ENCODE measurements around the gene MYBL2.
"Not testable (repeated sequence)": the region's sequence is repeated elsewhere in the genome, so short reads cannot be mapped to it uniquely, and the experiment has no call there.

The MYBL2 gene

DNA sequence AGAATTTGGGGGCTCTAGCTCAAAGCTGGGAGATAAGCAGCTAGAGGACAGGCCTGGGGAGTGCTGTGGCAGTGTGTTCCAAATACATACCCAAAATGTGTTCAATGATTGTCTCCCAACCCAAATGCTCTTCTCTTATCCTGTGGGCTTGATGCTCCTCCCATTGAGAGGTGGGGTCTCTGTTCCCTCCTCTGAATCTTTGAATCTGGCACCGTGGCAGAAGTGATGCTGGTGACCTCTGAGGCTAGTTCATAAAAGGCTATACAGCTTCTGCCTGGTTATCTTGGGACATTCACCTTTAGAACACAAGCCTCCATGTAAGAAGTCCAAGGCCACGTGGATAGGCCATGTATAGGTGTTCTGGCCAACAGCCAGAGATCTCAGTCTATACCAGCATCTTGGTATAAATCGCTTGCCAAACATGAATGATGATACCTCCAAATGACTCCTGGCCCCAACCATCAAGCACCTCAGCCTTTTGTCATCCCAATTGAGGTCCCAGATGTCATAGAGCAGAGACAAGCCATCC lies 15.9 kb upstream of the MYBL2 start:
- H2AFZ ChIP-seq, result no peak overlapping the region
- TF ChIP-seq, protein P1, sequence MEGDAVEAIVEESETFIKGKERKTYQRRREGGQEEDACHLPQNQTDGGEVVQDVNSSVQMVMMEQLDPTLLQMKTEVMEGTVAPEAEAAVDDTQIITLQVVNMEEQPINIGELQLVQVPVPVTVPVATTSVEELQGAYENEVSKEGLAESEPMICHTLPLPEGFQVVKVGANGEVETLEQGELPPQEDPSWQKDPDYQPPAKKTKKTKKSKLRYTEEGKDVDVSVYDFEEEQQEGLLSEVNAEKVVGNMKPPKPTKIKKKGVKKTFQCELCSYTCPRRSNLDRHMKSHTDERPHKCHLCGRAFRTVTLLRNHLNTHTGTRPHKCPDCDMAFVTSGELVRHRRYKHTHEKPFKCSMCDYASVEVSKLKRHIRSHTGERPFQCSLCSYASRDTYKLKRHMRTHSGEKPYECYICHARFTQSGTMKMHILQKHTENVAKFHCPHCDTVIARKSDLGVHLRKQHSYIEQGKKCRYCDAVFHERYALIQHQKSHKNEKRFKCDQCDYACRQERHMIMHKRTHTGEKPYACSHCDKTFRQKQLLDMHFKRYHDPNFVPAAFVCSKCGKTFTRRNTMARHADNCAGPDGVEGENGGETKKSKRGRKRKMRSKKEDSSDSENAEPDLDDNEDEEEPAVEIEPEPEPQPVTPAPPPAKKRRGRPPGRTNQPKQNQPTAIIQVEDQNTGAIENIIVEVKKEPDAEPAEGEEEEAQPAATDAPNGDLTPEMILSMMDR (IDR thresholded peaks at IDR 0.05), result no peak
- H3K4me1 ChIP-seq, result no peaks in the 10 kb centered on the region
- H3K4me3 ChIP-seq (ENCODE audit: low read depth, low read length), result no peak overlapping the region
- no peak overlapping the region for H3K27ac ChIP-seq
- H3K9me3 ChIP-seq (ENCODE audit: control insufficient read depth, low read length), result no peaks in the 10 kb centered on the region
- H3K4me2 ChIP-seq (ENCODE audit: low read length), result no peak overlapping the region
- no peaks in the 10 kb centered on the region for H3K79me2 ChIP-seq
- no peak overlapping the region for H3K9ac ChIP-seq
- H3K27me3 ChIP-seq (ENCODE audit: control insufficient read depth, insufficient read depth, low read length), result no peaks in the 10 kb centered on the region
- H3K36me3 ChIP-seq (ENCODE audit: control insufficient read depth, insufficient read depth, low read length), result no peaks in the 10 kb centered on the region

DNA sequence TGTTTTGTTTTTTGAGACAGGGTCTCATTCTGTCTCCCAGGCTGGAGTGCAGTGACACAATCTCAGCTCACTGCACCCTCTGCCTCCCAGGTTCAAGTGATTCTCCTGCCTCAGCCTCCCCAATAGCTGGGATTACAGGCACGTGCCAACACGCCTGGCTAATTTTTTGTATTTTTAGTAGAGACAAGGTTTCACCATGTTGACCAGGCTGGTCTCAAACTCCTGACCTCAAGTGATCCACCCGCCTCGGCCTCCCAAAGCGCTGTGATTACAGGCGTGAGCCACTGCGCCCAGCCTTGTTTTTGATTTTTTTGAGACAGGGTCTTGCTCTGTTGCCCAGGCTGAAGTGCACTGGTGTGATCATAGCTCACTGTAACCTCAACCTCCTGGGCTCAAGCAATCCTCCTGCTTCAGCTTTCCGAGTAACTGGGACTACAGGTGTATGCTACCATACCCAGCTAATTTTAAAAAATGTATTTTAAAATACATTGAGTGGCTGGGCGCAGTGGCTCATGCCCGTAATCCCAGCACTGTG lies 15.2 kb upstream of the MYBL2 start:
- H3K36me3 ChIP-seq (ENCODE audit: control insufficient read depth, insufficient read depth, low read length); H3K9ac ChIP-seq; H3K4me3 ChIP-seq (ENCODE audit: low read depth, low read length); H3K4me1 ChIP-seq; H3K79me2 ChIP-seq; H3K9me3 ChIP-seq (ENCODE audit: control insufficient read depth, low read length); H2AFZ ChIP-seq; H3K27ac ChIP-seq; H3K4me2 ChIP-seq (ENCODE audit: low read length); H3K27me3 ChIP-seq (ENCODE audit: control insufficient read depth, insufficient read depth, low read length): not testable (repeated sequence)

DNA sequence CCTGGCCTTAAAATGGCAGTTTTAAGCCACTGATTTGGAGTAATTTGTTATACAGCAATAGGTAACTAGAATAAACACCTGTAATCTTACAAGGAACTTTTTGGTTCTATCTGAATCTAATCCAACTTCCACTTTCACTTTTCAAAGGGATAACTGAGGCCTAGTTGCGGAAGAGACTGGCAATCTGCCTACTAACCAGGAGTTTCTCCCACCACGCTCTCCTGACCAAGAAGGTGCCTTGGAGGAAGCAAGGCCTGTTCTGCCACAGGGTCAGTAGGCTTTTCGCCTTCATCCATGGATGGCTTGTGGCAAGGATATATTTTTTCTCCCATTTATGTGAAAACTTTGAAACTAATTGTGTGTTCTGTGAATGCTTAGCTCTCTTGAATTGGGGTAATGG lies 12.9 kb upstream of the MYBL2 start:
- Histone ChIP-seq H3K9ac (no peak overlapping the region), H3K36me3 (ENCODE audit: control insufficient read depth, insufficient read depth, low read length) (no peaks in the 10 kb centered on the region), H3K4me3 (ENCODE audit: low read depth, low read length) (no peak overlapping the region), H2AFZ (no peak overlapping the region), H3K27ac (no peak overlapping the region), H3K9me3 (ENCODE audit: control insufficient read depth, low read length) (no peaks in the 10 kb centered on the region), H3K4me1 (no peaks in the 10 kb centered on the region), H3K79me2 (no peaks in the 10 kb centered on the region), H3K4me2 (ENCODE audit: low read length) (no peak overlapping the region), H3K27me3 (ENCODE audit: control insufficient read depth, insufficient read depth, low read length) (no peaks in the 10 kb centered on the region)
- TF ChIP-seq, protein P1 (IDR thresholded peaks at IDR 0.05), result no peak

DNA sequence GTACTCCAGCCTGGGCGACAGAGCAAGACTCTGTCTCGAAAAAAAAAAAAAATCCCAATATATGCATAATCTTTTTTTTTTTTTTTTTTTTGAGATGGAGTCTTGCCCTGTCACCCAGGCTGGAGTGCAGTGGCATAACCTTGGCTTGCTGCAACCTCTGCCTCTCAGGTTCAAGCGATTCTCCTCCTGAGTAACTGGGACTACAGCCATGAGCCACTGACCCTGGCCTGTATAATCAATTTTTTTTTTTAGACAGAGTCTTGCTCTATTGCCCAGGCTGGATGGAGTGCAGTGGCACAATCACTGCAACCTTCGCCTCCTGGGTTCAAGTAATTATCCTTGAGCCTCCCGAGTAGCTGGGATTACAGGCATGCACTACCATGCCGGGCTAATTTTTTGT lies 11.7 kb upstream of the MYBL2 start:
- not testable (repeated sequence) for H2AFZ ChIP-seq; H3K9ac ChIP-seq; H3K4me1 ChIP-seq; H3K27me3 ChIP-seq (ENCODE audit: control insufficient read depth, insufficient read depth, low read length); H3K27ac ChIP-seq; H3K4me3 ChIP-seq (ENCODE audit: low read depth, low read length); H3K9me3 ChIP-seq (ENCODE audit: control insufficient read depth, low read length); H3K79me2 ChIP-seq; H3K36me3 ChIP-seq (ENCODE audit: control insufficient read depth, insufficient read depth, low read length); H3K4me2 ChIP-seq (ENCODE audit: low read length)

DNA sequence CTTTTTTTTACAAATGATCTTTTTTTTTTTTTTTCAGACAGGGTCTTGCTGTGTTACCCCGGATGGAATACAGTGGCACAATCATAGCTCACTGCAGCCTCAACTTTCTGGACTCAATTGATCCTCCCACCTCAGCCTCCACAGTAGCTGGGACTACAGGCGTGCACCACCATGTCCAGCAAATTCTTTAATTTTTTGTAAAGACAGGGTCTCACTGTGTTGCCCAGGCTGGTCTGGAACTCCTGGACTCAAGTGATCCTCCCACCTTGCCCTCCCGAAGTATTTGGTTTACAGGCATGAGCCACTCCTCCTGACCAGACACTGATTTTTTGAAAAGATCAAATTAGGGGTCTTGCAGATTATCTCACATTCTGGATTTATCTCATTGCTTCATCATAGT lies 11.0 kb upstream of the MYBL2 start:
- Histone ChIP-seq H3K4me1 (no peaks in the 10 kb centered on the region), H3K4me3 (ENCODE audit: low read depth, low read length) (no peak overlapping the region), H3K4me2 (ENCODE audit: low read length) (no peak overlapping the region), H3K79me2 (no peaks in the 10 kb centered on the region), H3K36me3 (ENCODE audit: control insufficient read depth, insufficient read depth, low read length) (no peaks in the 10 kb centered on the region), H3K27ac (no peak overlapping the region), H3K27me3 (ENCODE audit: control insufficient read depth, insufficient read depth, low read length) (no peaks in the 10 kb centered on the region), H3K9ac (no peak overlapping the region), H2AFZ (no peak overlapping the region), H3K9me3 (ENCODE audit: control insufficient read depth, low read length) (no peaks in the 10 kb centered on the region)
- TF ChIP-seq, protein P1 (IDR thresholded peaks at IDR 0.05), result no peak

Measured in parathyroid adenoma (tissue), 2 donors.